ENCODE data around the gene GALNT9.

Gene GALNT9

DNA sequence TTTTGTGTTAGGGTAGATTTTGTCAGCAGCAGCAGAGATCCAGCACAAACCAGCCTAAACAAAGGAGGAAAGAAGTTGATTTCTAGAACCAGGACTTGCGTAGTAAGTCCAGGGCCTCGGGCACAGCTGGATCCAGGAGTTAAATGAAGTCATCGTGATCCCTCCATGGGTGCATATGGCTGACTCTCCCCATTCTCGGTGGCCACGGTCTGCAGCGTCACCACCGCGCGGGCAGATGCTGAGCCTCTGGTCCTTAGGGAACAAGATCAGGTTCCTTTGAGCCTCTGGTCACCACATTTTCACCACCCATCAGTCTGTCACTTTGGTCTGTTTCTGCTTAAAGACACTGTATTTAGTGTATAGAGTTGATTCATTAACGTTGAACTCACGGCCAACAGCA, 14.8 kb upstream of the GALNT9 start:
- DNase-seq = no peak

DNA sequence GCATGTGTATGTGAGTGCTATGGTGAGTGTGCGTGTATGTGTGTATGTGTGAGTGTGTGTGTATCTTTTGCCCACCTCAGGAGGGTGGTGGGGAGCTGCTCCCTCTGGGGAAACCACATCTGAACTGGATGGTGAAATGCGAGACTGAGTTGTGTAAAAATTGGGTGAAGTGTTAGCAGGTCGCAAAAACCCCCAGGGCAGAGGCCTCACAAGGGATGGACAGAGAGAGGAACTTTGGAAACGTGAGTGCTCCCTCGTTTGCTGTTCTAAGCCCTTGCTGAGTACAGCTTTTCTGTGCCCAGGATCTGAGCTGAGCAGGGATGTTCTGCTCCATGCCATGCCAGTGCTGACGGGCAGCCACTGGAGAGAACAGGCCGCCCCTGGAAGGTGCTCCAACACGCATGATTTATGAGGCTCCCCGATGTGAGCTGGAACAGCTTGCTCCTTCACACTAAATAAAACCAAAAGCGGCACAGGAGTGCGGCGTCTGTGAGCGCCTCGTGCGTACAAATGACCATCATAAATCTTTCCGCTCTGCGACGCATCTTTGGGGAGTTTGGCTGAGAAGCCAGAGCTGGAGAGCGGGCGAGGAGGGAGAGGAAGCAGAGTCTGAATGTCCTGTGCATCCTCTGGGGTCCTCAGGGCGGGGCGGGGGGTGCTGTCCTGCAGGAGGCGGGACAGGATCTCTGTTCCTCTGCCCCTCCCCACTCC, 14.1 kb upstream of the GALNT9 start:
- no peak for DNase-seq

DNA sequence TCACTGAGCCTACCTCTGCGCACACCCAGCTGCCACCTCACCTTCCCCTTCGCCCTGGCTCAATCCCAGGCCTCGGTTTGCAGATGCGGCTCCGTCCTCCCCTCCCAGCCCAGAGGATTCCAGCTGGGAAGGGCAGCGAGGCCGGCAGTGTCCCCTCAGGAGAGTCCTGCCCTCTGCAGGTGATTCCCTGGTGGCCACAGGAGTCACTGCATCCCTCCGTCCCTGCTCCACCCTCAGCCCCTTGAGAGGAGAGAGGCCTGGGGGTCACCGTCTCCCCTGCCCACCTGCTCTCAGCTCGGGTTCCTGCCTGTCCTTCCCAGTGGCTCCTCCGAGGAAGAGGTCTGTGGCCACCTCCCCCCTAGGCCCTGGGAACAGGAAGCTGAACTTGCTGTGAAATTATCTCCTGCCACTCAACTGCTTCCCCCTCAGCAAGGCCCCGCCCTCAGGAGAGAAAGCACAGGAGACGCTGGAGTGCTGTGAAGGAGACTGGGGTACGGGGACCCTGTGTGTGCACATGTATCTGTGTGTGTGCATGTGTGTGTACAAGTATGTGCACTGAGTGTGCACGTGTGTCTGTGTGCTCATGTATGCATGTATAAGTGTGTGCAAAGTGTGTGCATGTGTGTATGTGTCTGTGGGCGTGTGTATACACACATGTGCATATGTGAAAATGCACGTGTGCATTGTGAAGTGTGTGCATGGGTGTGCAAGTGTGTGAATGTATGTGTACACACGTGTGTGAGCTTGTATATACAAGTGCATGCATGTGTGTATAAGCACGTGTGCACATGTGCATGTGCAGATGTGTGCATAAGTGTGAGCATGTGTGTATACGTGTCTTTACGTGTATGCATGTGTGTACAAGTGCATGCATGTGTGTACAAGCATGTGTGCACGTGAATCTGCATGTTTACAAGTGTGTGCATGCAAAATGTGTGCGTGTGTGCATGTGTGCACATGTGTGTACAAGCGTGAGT, 13.2 kb upstream of the GALNT9 start:
- no peak for DNase-seq

DNA sequence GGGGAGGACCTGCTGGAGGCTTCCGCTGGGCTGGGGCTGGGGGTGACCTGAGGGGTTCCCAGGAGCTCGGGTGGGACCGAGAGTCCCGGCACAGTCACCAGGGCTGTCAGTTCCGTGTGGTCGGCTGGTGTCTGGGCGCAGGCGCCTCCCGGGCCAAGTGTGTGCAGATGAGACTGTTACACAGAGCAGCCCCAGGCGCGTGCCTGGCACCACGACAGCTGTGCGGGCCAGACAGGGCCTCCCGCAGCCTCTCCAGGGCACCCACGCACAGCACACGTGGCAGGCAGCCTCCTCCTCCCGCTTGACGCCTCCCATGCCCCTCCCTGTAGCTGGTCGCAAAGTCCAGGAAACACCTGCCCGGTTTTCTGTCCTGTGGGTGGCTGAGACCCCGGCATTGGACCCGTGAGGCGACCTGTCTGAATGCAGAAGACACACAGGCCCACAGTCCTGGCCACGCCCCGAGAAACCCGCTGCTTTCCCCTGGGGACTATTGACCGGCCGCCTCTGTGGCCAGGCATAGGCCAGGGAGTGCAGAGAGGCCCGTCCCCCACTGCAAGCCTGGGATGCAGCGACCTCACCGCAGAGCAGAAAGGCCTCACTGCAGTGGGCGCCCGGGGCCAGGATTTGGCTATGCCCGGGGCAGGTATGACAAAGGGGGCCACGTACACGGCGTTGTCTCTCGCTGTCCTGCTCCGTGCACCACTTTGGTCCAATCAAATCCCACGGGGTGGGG, 12.1 kb upstream of the GALNT9 start:
- no peak for DNase-seq

DNA sequence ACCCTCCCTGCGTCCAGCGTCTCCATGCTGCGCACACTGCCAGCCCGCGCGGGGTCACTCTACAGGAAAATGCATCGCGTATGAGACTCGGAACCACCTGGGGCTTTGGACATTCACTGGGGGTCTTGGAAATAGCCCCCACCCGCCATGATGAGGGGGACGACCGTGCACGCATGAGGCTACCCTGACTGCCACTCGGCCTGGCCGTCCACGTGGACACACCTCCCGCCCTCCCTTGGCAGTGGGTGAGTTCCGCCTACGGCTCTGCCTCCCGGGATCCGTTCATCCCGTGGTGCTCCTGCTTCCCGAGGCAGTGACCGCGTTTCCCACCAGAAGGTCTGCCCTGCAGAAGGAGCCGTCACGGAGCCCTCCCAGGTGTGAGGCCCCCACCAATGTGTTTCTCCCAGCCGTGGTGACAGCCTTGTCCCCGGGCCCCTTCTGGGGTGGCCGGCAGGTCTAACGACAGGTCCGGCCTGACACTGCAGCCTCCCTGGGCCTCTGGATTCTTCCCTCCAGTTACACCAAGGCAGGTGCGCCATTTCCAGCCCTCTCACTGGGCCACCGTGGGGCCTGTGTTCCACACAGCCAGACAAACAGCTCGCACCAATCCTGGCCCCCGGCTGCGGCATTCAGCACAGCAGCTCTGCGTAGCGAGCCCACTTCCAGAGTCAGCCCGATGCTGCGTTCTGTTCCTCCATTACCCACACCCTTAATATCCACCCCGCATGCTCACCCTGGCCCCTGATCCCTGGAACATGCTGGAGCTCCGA, 11.1 kb upstream of the GALNT9 start:
- DNase-seq = no peak

DNA sequence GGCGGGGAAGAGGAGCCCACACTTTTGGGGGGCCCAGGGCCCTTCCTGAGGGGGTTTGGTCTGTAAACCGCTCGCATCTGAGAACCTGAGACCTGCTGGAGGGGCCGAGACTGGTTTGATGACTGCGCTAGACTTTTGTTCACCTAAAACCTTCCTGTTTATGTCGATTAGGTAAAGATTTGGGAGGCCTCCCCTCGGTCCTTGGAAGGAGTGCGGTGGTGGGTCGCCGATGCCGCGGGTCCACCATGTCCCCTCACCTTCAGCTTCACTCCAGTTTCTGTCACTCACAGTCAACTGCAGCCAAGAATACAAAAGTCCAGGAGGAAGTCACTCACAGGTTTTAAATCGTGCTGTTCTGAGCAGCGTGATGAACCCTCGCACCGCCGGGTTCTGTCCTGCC, 10.5 kb upstream of the GALNT9 start:
- no peak for DNase-seq

DNA sequence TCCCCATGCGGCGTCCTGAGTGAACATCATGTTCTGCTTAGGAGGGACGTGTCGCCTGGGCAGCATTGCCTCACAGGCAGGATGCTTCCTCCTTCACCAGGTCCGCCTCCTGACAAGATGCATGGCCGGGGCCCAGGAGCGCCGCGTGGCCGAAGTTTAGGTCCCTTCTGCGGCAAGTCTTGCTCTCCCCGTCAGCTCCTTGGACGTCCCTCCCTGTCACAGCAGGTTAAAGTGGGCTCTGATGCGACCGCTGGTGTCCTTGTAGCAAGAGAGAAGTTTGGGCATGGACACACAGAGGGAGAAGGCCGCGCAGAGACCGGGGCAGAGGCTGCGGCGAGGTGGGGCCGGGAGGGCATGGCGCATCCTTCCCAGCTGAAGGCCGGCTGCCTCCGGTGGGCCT, 9.4 kb upstream of the GALNT9 start:
- DNase-seq = no peak

DNA sequence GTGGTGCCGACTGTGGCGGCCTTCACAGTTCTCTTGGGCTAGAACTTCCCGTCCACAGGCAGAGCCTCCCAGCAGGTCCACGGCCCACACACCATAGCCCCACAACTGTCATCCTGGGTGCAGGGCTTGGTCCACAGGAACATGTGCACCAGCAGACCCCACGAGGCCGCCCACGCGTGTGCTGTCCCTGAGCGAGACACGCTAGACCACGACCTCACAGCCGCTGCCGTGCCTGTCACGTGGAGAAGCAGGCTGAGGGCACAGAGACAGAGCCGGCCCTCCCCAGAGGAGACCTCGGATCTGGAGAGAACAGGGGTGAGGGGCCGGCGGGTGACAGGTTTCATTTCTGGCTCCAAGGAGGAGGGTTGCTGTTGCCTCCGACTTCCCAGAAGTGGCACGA, 8.9 kb upstream of the GALNT9 start:
- no peak for DNase-seq

DNA sequence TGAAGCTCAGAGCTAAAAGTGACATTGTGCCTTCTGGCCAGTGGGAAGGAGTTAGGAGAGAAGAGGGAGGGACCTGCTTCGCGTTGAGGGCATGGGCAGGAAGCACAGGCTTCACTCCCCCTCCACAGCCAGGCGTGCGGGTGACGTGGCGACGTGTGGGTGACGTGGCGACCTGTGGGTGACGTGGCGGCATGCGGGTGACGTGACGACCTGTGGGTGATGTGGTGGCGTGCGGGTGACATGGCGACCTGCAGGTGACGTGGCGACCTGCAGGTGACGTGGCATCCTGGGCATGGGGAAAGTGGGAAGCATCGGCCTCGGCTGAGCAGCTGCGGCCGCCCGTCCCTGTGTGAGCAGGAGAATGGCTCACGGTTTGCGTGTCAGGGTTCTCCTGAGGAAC, 8.2 kb upstream of the GALNT9 start:
- no peak for DNase-seq

DNA sequence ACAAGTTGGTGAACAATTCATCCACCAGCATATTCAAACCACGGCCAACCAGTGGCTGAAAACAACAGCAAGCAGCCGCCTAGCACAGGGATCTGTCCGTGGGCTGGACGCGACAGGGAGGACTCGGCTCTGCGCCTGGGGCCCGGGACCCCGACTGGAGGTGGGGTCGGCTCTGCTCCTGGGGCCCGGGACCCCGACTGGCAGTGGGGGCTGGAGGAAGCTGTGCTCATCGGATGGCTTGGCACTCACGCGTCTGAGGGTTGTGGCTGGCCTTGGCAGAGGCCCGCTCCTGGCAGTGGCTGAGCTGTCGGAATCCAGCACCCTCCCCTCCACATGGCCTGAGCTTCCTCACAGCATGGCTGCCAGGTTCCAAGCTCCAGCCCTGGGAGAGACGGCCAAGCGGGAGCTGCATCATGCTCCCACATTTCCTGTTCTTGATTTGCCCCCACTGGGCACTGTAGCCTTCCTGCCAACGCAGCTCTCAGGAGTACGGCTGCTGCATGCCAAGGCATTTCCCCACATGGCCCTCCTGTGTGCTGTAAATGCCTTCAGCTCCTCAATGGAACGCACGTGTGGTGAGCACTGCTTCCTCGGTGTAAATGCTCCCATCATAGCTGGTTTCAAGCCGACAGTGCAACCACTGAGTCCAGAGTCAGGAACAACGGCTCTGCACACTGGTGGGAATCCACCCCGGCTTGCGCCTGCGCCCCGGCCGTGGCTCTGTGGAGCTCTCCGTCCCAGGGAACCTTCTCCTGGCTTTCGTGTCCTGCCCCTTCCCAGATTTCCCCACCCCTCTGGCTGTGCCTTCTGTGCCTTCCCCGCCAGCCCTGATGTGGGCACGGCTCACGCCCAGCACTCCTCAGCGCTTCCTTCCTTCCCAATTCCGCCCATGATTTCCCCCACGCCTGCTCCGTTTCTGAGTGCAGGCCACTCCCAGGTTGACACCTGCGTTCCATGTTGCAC, 7.3 kb upstream of the GALNT9 start:
- DNase-seq = no peak

DNA sequence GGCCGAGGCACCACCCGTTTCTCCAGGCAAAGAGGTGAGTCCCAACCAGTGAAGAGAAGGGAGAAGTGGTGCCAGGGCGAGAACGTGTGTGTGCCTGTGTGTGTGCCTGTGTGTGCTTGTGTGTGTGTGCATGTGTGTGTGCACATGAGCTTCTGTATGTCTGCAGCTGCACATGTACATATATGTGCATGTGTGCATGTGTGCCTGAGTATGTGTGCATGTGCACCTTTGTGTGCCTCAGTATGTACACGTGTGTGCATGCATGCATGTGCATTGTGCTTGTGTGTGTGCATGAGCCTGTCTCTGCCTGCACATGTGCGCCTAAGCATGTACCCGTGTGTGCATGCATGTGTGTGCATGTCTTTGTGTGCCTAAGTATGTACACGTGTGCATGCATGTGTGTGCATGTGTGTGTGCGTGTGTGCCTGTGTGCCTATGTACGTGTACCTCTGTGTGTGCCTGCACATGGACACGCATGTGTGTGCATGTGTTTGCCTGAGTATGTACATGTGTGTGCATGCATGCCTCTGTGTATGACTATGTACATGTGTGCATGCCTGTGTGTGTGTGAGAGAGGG, 5.9 kb upstream of the GALNT9 start:
- DNase-seq = no peak

DNA sequence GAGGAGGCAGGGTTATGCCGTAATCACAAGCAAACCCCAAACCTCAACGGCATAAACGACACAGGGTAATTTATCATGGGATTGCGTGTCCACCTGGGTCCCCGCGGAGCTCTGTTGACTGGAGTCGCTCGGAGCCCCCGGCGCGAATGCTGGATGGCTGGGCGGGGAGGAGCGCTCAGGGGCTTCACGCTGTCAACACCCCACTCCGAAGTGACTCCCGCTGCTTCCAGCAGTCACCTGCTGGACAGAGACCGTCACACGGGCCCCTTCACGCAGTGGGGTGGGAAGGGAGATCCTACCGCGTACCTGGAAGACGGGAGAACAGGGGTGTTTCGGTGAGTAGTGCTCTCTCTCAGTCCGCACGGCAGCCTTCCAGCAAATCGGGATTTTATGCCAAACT, 4.4 kb upstream of the GALNT9 start:
- DNase-seq = no peak

DNA sequence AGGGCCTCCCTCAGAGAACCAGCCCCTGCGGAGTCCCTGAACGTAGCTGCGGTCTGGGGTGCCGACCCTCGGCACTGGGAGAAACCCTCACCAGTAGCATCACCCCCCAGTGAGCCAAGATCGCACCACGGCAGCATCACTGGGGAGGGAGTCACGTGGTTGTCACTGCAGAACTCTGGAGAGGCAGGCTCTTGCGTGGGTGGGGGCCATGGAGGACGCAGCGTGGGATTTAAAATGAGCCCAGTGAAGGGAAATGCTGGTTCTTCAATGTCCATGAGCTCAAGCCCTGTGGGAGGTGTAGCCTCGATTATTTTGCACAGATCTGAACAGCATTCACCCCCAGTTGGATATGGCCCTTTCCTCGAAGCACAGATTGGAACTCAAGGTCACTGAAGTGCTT, 3.9 kb upstream of the GALNT9 start:
- DNase-seq = no peak

DNA sequence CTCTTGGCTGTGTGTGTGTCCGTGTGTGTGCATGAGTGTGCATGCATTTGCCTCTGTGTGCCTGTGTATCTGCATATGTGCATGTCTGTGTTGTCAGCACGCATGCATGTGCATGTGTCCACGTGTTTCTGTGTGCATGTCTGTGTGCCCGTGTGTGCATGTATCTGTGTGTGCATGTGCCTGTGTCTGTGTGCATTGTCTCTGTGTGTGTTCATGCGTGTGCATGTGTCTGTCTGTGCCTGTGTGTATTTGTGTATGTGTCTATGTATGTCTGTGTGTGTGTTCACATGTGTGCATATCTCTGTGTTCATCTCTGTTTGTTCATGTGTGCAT, 1.1 kb upstream of the GALNT9 start:
- DNase-seq = no peak

DNA sequence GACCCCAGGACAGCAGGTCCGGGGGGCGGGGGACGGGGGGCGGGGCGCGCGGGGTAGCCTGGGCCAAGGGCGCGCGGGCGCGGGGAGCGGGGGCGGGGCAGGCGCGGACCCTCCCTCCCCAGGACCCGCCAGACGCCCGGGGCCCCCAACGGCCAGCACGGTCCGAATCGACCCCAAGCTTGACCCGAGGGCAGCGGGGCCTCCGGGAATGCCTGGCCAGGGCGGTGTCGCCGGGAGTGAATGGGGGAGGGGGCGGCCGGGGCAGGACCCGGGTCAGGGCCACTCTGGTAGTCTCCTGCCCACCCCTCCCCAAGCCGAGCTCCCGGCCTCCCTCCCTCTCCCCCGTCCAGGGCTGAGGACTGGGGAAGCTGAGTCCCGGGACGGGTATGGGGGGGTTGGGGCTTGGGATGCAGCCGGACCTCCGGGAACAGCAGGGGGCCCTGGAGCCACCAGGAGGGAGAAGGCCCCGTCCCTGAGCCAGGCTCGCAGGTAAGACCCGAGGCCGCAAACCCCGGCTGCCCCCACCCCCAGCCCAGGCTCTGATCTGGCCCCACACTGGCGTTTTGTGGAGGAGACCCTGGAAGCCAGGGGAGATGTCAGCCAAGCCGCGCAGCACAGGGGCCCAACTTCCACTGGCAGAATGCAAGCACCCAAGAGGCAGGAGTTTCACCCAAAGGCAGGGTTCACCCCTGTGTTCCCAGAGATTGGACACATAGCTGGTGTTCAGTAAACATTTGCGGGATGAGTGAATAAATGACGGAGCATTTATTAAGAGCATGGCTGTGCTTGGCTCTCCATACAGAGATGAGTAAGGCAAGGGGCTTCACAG, 545 bp upstream of the GALNT9 start:
- DNase-seq = no peak

DNA sequence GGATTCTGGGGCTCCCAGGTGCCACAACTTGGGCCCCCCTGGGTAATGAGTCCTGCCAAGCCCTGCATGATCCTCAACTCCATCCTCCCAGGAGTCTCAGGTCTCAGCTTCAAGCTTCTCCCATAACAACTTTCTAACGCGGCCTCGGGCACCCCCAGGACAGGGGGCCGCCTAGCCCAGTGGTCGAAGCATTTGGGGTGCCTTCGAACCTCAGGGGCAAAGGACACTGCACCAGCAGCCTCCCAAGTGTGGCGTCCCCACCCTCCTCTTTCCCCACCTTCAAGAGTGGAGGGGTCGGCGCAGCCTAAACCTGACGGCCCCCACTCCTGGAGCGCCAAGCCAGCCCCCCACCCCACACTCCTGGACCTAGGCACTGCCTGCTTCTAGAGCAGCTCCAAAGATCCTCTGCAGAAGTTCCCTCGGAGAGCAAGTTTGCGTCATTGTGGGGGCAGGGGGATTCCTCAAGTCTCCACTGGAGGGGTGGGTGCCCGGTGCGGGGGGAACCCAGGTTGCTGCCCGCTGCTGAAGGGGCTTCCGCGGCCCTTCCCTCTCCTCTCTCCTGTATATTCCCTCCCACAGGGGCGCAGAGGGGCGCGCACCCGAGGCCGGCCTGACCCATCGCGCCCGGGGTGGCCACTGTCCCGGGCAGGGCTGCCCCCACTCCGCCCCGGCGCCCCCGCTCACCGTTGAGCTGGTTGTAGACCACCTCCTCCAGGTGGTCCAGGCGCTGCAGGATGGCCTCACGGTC, 933 bp downstream of the GALNT9 start:
- no peak for DNase-seq

DNA sequence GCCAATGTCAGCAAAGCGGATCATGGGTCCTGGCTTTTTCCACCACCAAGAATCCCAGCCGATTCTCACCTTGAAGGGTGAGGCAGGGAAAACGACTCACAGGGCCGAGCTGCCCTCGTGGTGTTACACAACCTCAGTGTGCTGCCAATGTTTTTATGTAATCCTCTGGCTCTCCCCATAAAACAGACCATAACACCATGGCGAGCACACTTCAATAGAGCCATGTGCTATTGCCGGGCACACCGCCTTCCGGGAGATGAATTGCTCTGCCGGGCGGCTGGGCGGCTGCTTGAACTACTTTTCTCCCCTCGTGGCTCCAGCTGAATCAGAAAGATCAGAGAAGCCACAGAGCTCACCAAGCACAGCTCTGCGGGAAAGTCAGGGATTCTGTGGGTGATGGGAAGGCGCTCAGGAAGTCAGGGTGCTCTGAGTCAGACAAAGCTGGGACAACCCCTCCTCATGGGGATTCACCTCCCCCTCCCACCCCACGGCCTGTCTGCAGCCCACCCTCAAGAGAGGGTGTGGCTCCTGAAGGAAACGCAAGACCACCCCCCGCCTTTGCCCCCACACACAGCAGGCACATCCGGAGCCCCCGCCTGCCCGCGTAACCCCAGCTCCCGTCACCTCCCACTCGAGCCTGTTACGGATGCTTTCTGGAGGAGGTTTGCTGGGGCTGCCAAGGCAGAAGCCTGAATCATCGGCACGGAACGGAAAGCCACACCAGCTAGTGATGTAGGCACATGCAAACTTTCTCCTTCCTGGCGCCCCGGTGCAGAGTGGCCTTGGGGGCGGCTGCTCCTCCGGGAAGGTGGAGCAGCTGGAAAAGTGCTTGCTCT, 1.8 kb downstream of the GALNT9 start:
- DNase-seq = no peak

DNA sequence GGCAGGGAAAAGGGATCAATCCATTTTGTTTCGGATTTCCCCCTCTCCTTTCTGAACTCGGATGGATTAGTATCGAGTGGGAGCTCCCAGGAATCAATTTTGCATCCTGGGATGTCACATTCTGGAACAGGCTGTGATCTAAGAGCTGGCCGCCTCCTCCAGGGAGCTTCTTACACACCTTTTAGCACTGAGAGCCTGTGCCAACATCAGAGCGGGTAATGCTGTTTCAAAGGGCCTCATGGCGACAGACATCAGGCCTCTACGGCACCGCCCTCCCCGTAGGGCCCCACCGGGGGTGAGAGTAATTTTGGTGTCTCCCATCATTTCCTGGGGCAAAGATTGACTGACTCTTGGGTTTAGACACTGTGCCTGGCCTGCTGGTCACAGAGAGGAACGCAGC, 2.7 kb downstream of the GALNT9 start:
- no peak for DNase-seq

DNA sequence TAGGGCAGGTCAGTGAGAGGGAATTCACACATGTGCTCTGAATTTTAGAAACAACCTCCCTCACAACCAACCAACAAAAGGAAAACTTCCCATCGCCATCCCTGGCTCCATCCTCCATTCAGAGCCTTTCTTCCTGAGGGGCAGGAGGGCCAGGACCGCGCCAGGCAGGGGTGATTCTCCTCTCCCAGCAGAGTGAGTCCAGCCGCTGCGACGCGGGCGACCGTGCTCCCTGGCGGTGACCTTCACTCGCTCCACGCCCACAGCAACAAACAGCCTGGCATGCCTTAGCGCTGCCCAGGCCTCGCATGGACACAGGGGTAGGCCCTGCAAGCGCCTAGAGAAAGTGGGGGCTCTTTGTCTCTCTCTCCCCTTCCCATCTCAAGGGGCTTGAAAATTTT, 3.7 kb downstream of the GALNT9 start:
- DNase-seq = no peak

Measured in NCI-H1694 (cell line).